Heart left ventricle (tissue), 13 donors: ENCODE results near the gene PRKCB.

Experiments
- POLR2A ChIP-seq, 2 donors: fragments of 450-650 bp; IDR thresholded peaks; one replicate each; pipeline ENCODE4 v1.6.1; 2017; ENCODE audit warnings: antibody characterized with exemption in 2 of 2, mild to moderate bottlenecking in 2 of 2, moderate library complexity in 2 of 2
- TF ChIP-seq, protein P1 (sequence below), 12 donors: fragments of 200-600 bp; sonication (generic) in 4 of 12; IDR thresholded peaks; one replicate each; pipeline versions ENCODE4 v1.5.0 to v1.8.0; 2018 to 2022; ENCODE audit warnings: antibody characterized with exemption in 12 of 12, mild to moderate bottlenecking in 5 of 12
- donor health status: ischemic (EF 13 %, LVEDD 7.1; RV severe dilation, severe dysfunction).
- donor health status: DM: no; HTN: yes; CAD: no.
- donor health status: DM: no; HTN: no; CAD: no.
- donor health status: ischemic (EF 25% LVEDD 6.9; RV normal size, moderate dysfunction).
- donor health status: ischemic (EF 25% LVEDD 5.7; RV mildly dilated, moderate dysfunction).
- donor health status: ischemic (EF 35%, LVEDD 5.7; RV mildly dilated, moderate dysfunction).
- donor health status: nonischemic (EF 11% LVEDD 7.7; RV severe dilation, severe dysfunction).
- donor health status: DM: yes; HTN: yes; CAD: no.
- donor health status: PGD.
- donor health status: ischemic (EF 29% LVEDD 5.4; RV normal size, mild dysfunction).
- donor health status: nonischemic (EF 23%, LVEDD 6.1; RV moderate dilation, normal function).

DNA sequence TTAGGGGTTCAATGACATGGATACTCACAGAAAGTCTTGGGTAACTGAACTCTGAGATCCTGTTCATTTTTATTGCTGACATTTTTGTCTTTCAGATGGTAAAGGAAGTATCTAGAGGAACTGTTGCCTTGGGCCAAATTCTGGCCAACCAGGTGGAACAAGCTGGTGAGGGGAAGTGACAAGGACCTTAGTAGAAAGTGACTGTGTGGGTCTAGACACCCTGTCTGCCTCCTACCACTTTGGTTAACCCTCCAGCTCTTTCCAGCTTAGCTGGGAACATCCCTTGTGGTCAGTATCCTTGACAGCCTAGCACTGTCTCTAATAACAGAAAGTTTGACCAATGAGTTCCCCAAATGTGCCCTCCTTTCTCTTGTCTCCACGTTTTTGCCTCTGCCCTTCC is 28.8 kb upstream of the PRKCB start:
- TF ChIP-seq, protein P1, sequence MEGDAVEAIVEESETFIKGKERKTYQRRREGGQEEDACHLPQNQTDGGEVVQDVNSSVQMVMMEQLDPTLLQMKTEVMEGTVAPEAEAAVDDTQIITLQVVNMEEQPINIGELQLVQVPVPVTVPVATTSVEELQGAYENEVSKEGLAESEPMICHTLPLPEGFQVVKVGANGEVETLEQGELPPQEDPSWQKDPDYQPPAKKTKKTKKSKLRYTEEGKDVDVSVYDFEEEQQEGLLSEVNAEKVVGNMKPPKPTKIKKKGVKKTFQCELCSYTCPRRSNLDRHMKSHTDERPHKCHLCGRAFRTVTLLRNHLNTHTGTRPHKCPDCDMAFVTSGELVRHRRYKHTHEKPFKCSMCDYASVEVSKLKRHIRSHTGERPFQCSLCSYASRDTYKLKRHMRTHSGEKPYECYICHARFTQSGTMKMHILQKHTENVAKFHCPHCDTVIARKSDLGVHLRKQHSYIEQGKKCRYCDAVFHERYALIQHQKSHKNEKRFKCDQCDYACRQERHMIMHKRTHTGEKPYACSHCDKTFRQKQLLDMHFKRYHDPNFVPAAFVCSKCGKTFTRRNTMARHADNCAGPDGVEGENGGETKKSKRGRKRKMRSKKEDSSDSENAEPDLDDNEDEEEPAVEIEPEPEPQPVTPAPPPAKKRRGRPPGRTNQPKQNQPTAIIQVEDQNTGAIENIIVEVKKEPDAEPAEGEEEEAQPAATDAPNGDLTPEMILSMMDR (IDR thresholded peaks at IDR 0.05) = no peak
- no peak for TF ChIP-seq POLR2A (IDR thresholded peaks at IDR 0.05)
